NCI-H345 treated with DMSO at 0.1 percent for 48 hours (cell line): Measurements from ENCODE around the gene FARSA.
"Not testable (repeated sequence)": the region's sequence is repeated elsewhere in the genome, so short reads cannot be mapped to it uniquely, and the experiment has no call there.

Source experiments
- DNase-seq: peaks from one replicate; lab custom pipeline; 2025; ENCODE audit not compliant: unreplicated experiment; lab: John Stamatoyannopoulos, UW

FARSA gene

GRCh38 chr19:12933287-12934072 is at the start of gene FARSA:
FARSA (minus strand) TSS chr19:12933711; CDS start chr19:12933696, 15 bp downstream.
- peak; percentile 6 for DNase-seq

GRCh38 chr19:12983091-12983490 is 49.6 kb upstream of the FARSA start:
- DNase-seq = no peak

GRCh38 chr19:12982648-12983047 is 49.1 kb upstream of the FARSA start:
- no peak for DNase-seq

- no peak for DNase-seq
Measured at GRCh38 chr19:12979974-12980373, 46.5 kb upstream of the FARSA start.

GRCh38 chr19:12976109-12976508 is 42.6 kb upstream of the FARSA start:
- not testable (repeated sequence) for DNase-seq

- DNase-seq = no peak
Measured at GRCh38 chr19:12975221-12975741, 41.8 kb upstream of the FARSA start.

- DNase-seq = no peak
Measured at GRCh38 chr19:12974301-12975220, 41.0 kb upstream of the FARSA start.

GRCh38 chr19:12973236-12973635 is 39.7 kb upstream of the FARSA start:
- DNase-seq = no peak

GRCh38 chr19:12970070-12970820 is 36.7 kb upstream of the FARSA start:
- no peak for DNase-seq

- DNase-seq = no peak
Measured at GRCh38 chr19:12969292-12969988, 35.9 kb upstream of the FARSA start, which contains the start of gene DAND5. DAND5 (plus strand) TSS chr19:12969576; CDS start chr19:12969661, 85 bp downstream.

GRCh38 chr19:12967907-12968306 is 34.4 kb upstream of the FARSA start:
- DNase-seq = no peak

- DNase-seq = no peak
Measured at GRCh38 chr19:12965812-12966135, 32.3 kb upstream of the FARSA start.

- DNase-seq = no peak
Measured at GRCh38 chr19:12965017-12965811, 31.7 kb upstream of the FARSA start.

- no peak for DNase-seq
Measured at GRCh38 chr19:12959481-12959880, 26.0 kb upstream of the FARSA start.

- not testable (repeated sequence) for DNase-seq
Measured at GRCh38 chr19:12957389-12957952, 24.0 kb upstream of the FARSA start.

- DNase-seq = no peak
Measured at GRCh38 chr19:12956446-12957388, 23.2 kb upstream of the FARSA start, which contains the start of gene GADD45GIP1. GADD45GIP1 (minus strand) TSS chr19:12957223; CDS start chr19:12957212, 11 bp downstream.

- no peak for DNase-seq
Measured at GRCh38 chr19:12955996-12956395, 22.5 kb upstream of the FARSA start.

- DNase-seq = not testable (repeated sequence)
Measured at GRCh38 chr19:12955575-12955974, 22.1 kb upstream of the FARSA start.
